HCT116 (cell line): ENCODE measurements around the gene CORT. TPM values are rescaled to one million over a fixed set of nuclear protein-coding genes. Genes with fewer than 3 reads are reported as not detected.

Experiments used
- ATAC-seq: fragments of 200-7000 bp; cut with Tn5 transposase; 2 replicates; pipeline ENCODE4 v1.9.1; 2020; ENCODE audit warnings: mild to moderate bottlenecking, moderate library complexity
- BruUV-seq: library from RNA; stranded (reverse); fragments of 400-500 nt; replicated peaks from 2 replicates; lab custom pipeline; 2021; lab: Mats Ljungman, UMichigan
- CTCF ChIA-PET: fragments of 300-600 bp; sonication (Branson Sonifier 250); formaldehyde crosslinking; loops from one replicate; lab custom pipeline; 2021; ENCODE audit warnings: antibody characterized with exemption; lab: Charles Lee
- POLR2A ChIA-PET: fragments of 300-600, 350-600 bp; sonication (Branson Sonifier 250); formaldehyde crosslinking; loops from one replicate; lab custom pipeline; 2021; ENCODE audit warnings: antibody characterized with exemption; lab: Charles Lee
- RAD21 ChIA-PET, 2 experiments: fragments of 300-600 bp; sonication (Branson Sonifier 250); formaldehyde crosslinking; loops; one replicate each; lab custom pipeline; 2023; ENCODE audit warnings: low total read pairs in 2 of 2; ENCODE audit not compliant: uncharacterized antibody in 2 of 2, unreplicated experiment in 2 of 2, low non-redundant PET in 1 of 2; lab: Charles Lee
- DNase-seq: peaks from one replicate; pipeline ENCODE4 v3.0.0-alpha.2; 2010; ENCODE audit warnings: low read depth, low spot score
- H2AFZ ChIP-seq: fragments of 200-600 bp; shearing (Covaris generic), sonication (generic); 2 replicates; pipeline ENCODE4 v1.6.1; 2017; ENCODE audit warnings: low read depth, mixed run types, mixed read lengths, antibody characterized with exemption, low read length; ENCODE audit not compliant: poor library complexity, severe bottlenecking
- H3K27ac ChIP-seq: 2 replicates; pipeline ENCODE4 v1.5.1; 2012; ENCODE audit warnings: low read depth, low read length
- H3K27me3 ChIP-seq: fragments of 200-600 bp; sonication (generic); 2 replicates; pipeline ENCODE4 v1.6.1; 2016; ENCODE audit warnings: mixed run types, low read length, mixed read lengths; ENCODE audit not compliant: insufficient read depth
- H3K36me3 ChIP-seq, 2 experiments: fragments of 200-500 bp in 1 of 2; fragments of 200-600 bp in 1 of 2; sonication (Bioruptor generic) in 1 of 2; sonication (generic) in 1 of 2; 2 replicates each; pipeline versions ENCODE4 v1.5.1 to v1.6.1; 2014 to 2016; ENCODE audit warnings: low read length in 2 of 2, inconsistent platforms in 1 of 2, mixed read lengths in 1 of 2, mixed run types in 1 of 2; ENCODE audit not compliant: insufficient read depth in 2 of 2, control insufficient read depth in 1 of 2
- H3K4me1 ChIP-seq, 2 experiments: fragments of 200-600 bp in 1 of 2; sonication (generic) in 1 of 2; 2 replicates each; pipeline versions ENCODE4 v1.5.1 to v1.6.1; 2012 to 2017; ENCODE audit warnings: low read length in 2 of 2, inconsistent platforms in 1 of 2, mild to moderate bottlenecking in 1 of 2, mixed read lengths in 1 of 2, mixed run types in 1 of 2, moderate library complexity in 1 of 2; ENCODE audit not compliant: insufficient read depth in 2 of 2, control insufficient read depth in 1 of 2
- H3K4me2 ChIP-seq: fragments of 200-600 bp; sonication (generic); 2 replicates; pipeline ENCODE4 v1.6.1; 2017; ENCODE audit warnings: mixed run types, low read length, mixed read lengths
- H3K4me3 ChIP-seq, 2 experiments: fragments of 200-600 bp in 1 of 2; sonication (generic) in 1 of 2; replicated peaks in 1 of 2; 2 replicates each; pipeline ENCODE4 v1.5.1; 2011 to 2016; ENCODE audit warnings: low read length in 2 of 2, control low read depth in 1 of 2, low read depth in 1 of 2, mild to moderate bottlenecking in 1 of 2, mixed read lengths in 1 of 2, mixed run types in 1 of 2
- H3K79me2 ChIP-seq: fragments of 200-600 bp; sonication (generic); 2 replicates; pipeline ENCODE4 v1.6.1; 2017; ENCODE audit warnings: mild to moderate bottlenecking, mixed run types, low read length, moderate library complexity, mixed read lengths; ENCODE audit not compliant: insufficient read depth
- H3K9ac ChIP-seq: fragments of 200-600 bp; sonication (generic); 2 replicates; pipeline ENCODE4 v1.6.1; 2016; ENCODE audit warnings: low read length, mixed read lengths
- H3K9me2 ChIP-seq: fragments of 200-600 bp; sonication (generic), shearing (Covaris generic); 2 replicates; pipeline ENCODE4 v1.6.1; 2017; ENCODE audit warnings: mixed run types, mild to moderate bottlenecking, moderate library complexity; ENCODE audit not compliant: insufficient read depth
- H3K9me3 ChIP-seq, 2 experiments: fragments of 200-500 bp in 1 of 2; fragments of 200-600 bp in 1 of 2; sonication (Bioruptor generic) in 1 of 2; sonication (generic) in 1 of 2; 2 replicates each; pipeline ENCODE4 v1.6.1; 2014 to 2017; ENCODE audit warnings: low read length in 2 of 2, mixed read lengths in 2 of 2, inconsistent platforms in 1 of 2, low read depth in 1 of 2, mild to moderate bottlenecking in 1 of 2, mixed run types in 1 of 2, moderate library complexity in 1 of 2; ENCODE audit not compliant: control insufficient read depth in 1 of 2, insufficient read depth in 1 of 2
- H4K20me1 ChIP-seq: fragments of 200-600 bp; sonication (generic), shearing (Covaris generic); 2 replicates; pipeline ENCODE4 v1.6.1; 2017; ENCODE audit warnings: mixed run types, mild to moderate bottlenecking, moderate library complexity; ENCODE audit not compliant: insufficient read depth
- CBX3 ChIP-seq: IDR thresholded peaks from 2 replicates; pipeline ENCODE4 v1.6.1; 2012; ENCODE audit warnings: low read depth
- CEBPB ChIP-seq: IDR thresholded peaks from 2 replicates; pipeline ENCODE4 v1.6.1; 2012; ENCODE audit warnings: low read depth
- CTCF ChIP-seq, 3 experiments: fragments of 200-600 bp in 1 of 3; sonication (generic) in 1 of 3; IDR thresholded peaks in 2 of 3; conservative IDR thresholded peaks in 1 of 3; 2 replicates each; pipeline ENCODE4 v1.5.1; 2012 to 2017; ENCODE audit warnings: low read depth in 2 of 3, low read length in 2 of 3, antibody characterized with exemption in 1 of 3, borderline replicate concordance in 1 of 3, control low read depth in 1 of 3, mild to moderate bottlenecking in 1 of 3, mixed read lengths in 1 of 3, mixed run types in 1 of 3, moderate library complexity in 1 of 3; ENCODE audit not compliant: insufficient read depth in 1 of 3
- EZH2 ChIP-seq: fragments of 200-600 bp; sonication (generic); IDR thresholded peaks from 2 replicates; pipeline ENCODE4 v1.6.1; 2017; ENCODE audit warnings: antibody characterized with exemption, mixed run types
- FOSL1 ChIP-seq: IDR thresholded peaks from 2 replicates; pipeline ENCODE4 v1.6.1; 2012; ENCODE audit warnings: low read depth
- POLR2A ChIP-seq: IDR thresholded peaks from 2 replicates; pipeline ENCODE4 v1.7.0; 2011; ENCODE audit warnings: borderline replicate concordance; ENCODE audit not compliant: insufficient read depth, insufficient read length; ENCODE audit errors: extremely low read depth
- POLR2AphosphoS5 ChIP-seq: IDR thresholded peaks from 2 replicates; pipeline ENCODE4 v1.6.1; 2011; ENCODE audit warnings: mild to moderate bottlenecking, low read depth, low read length, moderate library complexity
- RAD21 ChIP-seq: IDR thresholded peaks from 2 replicates; pipeline ENCODE4 v1.6.1; 2012; ENCODE audit warnings: low read depth, mild to moderate bottlenecking
- REST ChIP-seq: IDR thresholded peaks from 2 replicates; pipeline ENCODE4 v1.6.1; 2012; ENCODE audit warnings: low read depth
- SIN3A ChIP-seq: IDR thresholded peaks from 2 replicates; pipeline ENCODE4 v1.6.1; 2012; ENCODE audit warnings: low read depth
- SP1 ChIP-seq: IDR thresholded peaks from 2 replicates; pipeline ENCODE4 v1.6.1; 2012; ENCODE audit warnings: low read depth
- SRF ChIP-seq: IDR thresholded peaks from 2 replicates; pipeline ENCODE4 v1.6.1; 2012; ENCODE audit warnings: low read depth
- YY1 ChIP-seq: IDR thresholded peaks from 2 replicates; pipeline ENCODE4 v1.6.1; 2011; ENCODE audit warnings: low read length, low read depth, moderate library complexity, mild to moderate bottlenecking; ENCODE audit not compliant: insufficient replicate concordance; ENCODE audit errors: extremely low read depth
- ZFX ChIP-seq: fragments of 450-650 bp; IDR thresholded peaks from 2 replicates; pipeline ENCODE4 v1.6.1; 2017
- ZNF274 ChIP-seq: fragments of 200-500 bp; sonication (Bioruptor generic); IDR thresholded peaks from 2 replicates; pipeline ENCODE4 v1.6.1; 2014; ENCODE audit warnings: mild to moderate bottlenecking, low read depth, low read length, inconsistent platforms
- intact Hi-C: fragments of 100-400 bp; cut with micrococcal nuclease; formaldehyde crosslinking; loops from 2 replicates; pipeline ENCODE4 v1.10.0; 2022
- total RNA-seq: library from RNA; stranded (reverse); gene quantifications from one replicate; pipeline ENCODE4 v1.2.1, GENCODE V29; 2021; ENCODE audit not compliant: unreplicated experiment
- TF ChIP-seq, protein P1 (sequence below): IDR thresholded peaks from 2 replicates; pipeline ENCODE4 v1.6.1; 2012
- TF ChIP-seq, protein P2 (sequence below): IDR thresholded peaks from 2 replicates; pipeline ENCODE4 v1.6.1; 2011; ENCODE audit warnings: mild to moderate bottlenecking, low read length, moderate library complexity; ENCODE audit not compliant: insufficient replicate concordance; ENCODE audit errors: extremely low read depth

The CORT gene
- total RNA-seq, 1 experiment from 2014 or later: 0.84 TPM

GRCh38 chr1:10430216-10431069 lies 19.4 kb upstream of the CORT start, which contains the start of gene CENPS:
TSS of gene CENPS (plus strand) at chr1:10430433. CDS start at chr1:10430518, 85 bp downstream.
- Histone ChIP-seq H3K4me3 (peak within 1 kb of the TSS; percentile 67 to 90), H3K9me3 (no peaks in the 10 kb centered on the region), H2AFZ (peak within 1 kb of the TSS; percentile 32), H3K4me1 (peaks cover 2 to 19% of the 10 kb centered on the region in 2 experiments; a peak in 3 of 4 replicates), H3K9ac (peak within 1 kb of the TSS; percentile 92), H4K20me1 (no peaks in the 10 kb centered on the region), H3K4me2 (peak within 1 kb of the TSS; percentile 81), H3K27ac (peak within 1 kb of the TSS; percentile 66), H3K79me2 (peaks cover 8% of the 10 kb centered on the region; the same call in 1 of the 2 replicates), H3K36me3 (no peaks in the 10 kb centered on the region), H3K9me2 (no peaks in the 10 kb centered on the region), H3K27me3 (no peaks in the 10 kb centered on the region)
- POLR2A ChIA-PET: interaction anchor here (1.1 to 1.2 kb wide), 3 partner anchors 21 to 63 kb away, joined by 3 to 7 read pairs (median 3); no protein-coding TSS in a partner anchor
- DNase-seq: peak; percentile 68
- CTCF ChIA-PET: interaction anchor here (0.7 to 2.2 kb wide), 11 partner anchors 24 to 437 kb away, joined by 3 to 25 read pairs (median 3); partner anchors contain the start of gene PGD
- RAD21 ChIA-PET: interaction anchor here (0.6 to 1.2 kb wide), 4 partner anchors 29 to 437 kb away, joined by 3 to 5 read pairs (median 3); no protein-coding TSS in a partner anchor
- ATAC-seq: peak; percentile 86
- intact Hi-C loops: loop anchor here (1.0 kb wide), 1 partner anchor 64 kb away; no protein-coding TSS in a partner anchor
- no TSS peak for BruUV-seq
- TF ChIP-seq CTCF (IDR thresholded peaks at IDR 0.05 in 2 of 3, conservative IDR thresholded peaks at IDR 0.05 in 1 of 3; ENCODE audit: borderline replicate concordance in 1 of 3, insufficient read depth in 1 of 3, low read depth in 2 of 3, low read length in 2 of 3): peak; percentile 76 to 86 (median 84)
- TF ChIP-seq ZFX: peak; percentile 72; the same call in 1 of the 2 replicates
- TF ChIP-seq POLR2AphosphoS5: peak; percentile 88
- TF ChIP-seq FOSL1: no peak
- no peak for TF ChIP-seq ZNF274
- peak; percentile 85 for TF ChIP-seq SIN3A
- TF ChIP-seq RAD21: peak; percentile 76
- peak; percentile 73 for TF ChIP-seq YY1
- TF ChIP-seq CBX3: peak; percentile 93
- TF ChIP-seq REST: no peak
- no peak for TF ChIP-seq EZH2
- TF ChIP-seq, protein P1, sequence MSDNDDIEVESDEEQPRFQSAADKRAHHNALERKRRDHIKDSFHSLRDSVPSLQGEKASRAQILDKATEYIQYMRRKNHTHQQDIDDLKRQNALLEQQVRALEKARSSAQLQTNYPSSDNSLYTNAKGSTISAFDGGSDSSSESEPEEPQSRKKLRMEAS: peak; percentile 100
- peak; percentile 62; the same call in 1 of the 2 replicates for TF ChIP-seq SP1
- TF ChIP-seq, protein P2, sequence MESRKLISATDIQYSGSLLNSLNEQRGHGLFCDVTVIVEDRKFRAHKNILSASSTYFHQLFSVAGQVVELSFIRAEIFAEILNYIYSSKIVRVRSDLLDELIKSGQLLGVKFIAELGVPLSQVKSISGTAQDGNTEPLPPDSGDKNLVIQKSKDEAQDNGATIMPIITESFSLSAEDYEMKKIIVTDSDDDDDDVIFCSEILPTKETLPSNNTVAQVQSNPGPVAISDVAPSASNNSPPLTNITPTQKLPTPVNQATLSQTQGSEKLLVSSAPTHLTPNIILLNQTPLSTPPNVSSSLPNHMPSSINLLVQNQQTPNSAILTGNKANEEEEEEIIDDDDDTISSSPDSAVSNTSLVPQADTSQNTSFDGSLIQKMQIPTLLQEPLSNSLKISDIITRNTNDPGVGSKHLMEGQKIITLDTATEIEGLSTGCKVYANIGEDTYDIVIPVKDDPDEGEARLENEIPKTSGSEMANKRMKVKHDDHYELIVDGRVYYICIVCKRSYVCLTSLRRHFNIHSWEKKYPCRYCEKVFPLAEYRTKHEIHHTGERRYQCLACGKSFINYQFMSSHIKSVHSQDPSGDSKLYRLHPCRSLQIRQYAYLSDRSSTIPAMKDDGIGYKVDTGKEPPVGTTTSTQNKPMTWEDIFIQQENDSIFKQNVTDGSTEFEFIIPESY: peak; percentile 85
- peak; percentile 70 for TF ChIP-seq POLR2A
- no peak for TF ChIP-seq SRF
- no peak for TF ChIP-seq CEBPB
